Measurements from ENCODE around the gene KDM5C.

DNA sequence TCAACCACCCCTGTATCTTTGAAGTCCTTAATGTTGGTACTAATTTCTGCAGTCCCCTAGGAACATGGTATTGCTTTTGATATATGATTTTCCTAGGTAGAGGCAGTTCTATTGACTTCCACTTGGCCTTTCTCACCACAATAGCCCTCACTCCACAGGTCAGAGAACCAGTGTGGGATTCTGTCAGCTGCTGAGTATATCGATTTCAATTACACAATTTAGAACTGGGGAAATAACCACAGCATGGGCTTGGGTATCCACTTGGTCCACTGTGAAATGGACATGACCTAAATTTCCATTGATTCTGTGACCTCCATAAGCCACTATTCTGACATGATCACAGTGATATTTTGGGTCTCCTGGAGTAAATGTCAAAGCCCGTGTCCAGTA lies 68.8 kb downstream of the KDM5C start:
- TF ChIP-seq YY1 (IDR thresholded peaks at IDR 0.05; ENCODE audit: insufficient read depth, insufficient read length) = no peak
- no peak for TF ChIP-seq ZNF274 (IDR thresholded peaks at IDR 0.05; ENCODE audit: low read depth, low read length)

All from NT2/D1 (cell line).